Measurements from ENCODE around the gene TUBGCP6.

DNA sequence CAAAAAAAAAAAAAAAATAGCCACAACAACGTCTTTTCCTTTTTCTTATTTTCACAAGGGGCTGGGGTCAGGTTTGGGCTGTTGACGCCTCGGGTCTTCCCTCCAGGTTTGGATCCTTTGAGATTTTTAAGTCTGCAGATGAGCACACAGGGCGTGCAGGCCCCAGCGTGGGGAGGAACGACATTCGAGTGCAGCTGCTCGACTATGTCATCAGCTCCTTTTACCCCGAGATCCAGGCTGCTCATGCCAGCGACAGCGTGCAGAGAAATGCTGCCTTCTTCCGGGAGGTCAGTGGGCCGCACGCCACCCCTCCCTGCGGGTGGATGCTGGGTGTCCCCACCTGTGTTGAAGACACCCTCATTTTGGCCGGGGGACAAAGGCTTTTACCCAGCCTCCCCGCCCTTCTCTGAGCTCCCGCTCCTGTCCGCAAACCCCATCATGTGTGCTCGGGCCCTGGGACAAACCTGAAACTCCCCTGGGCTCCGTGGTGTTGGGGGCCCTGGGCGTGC lies 36.3 kb downstream of the TUBGCP6 start:
- TF ChIP-seq, protein P1, sequence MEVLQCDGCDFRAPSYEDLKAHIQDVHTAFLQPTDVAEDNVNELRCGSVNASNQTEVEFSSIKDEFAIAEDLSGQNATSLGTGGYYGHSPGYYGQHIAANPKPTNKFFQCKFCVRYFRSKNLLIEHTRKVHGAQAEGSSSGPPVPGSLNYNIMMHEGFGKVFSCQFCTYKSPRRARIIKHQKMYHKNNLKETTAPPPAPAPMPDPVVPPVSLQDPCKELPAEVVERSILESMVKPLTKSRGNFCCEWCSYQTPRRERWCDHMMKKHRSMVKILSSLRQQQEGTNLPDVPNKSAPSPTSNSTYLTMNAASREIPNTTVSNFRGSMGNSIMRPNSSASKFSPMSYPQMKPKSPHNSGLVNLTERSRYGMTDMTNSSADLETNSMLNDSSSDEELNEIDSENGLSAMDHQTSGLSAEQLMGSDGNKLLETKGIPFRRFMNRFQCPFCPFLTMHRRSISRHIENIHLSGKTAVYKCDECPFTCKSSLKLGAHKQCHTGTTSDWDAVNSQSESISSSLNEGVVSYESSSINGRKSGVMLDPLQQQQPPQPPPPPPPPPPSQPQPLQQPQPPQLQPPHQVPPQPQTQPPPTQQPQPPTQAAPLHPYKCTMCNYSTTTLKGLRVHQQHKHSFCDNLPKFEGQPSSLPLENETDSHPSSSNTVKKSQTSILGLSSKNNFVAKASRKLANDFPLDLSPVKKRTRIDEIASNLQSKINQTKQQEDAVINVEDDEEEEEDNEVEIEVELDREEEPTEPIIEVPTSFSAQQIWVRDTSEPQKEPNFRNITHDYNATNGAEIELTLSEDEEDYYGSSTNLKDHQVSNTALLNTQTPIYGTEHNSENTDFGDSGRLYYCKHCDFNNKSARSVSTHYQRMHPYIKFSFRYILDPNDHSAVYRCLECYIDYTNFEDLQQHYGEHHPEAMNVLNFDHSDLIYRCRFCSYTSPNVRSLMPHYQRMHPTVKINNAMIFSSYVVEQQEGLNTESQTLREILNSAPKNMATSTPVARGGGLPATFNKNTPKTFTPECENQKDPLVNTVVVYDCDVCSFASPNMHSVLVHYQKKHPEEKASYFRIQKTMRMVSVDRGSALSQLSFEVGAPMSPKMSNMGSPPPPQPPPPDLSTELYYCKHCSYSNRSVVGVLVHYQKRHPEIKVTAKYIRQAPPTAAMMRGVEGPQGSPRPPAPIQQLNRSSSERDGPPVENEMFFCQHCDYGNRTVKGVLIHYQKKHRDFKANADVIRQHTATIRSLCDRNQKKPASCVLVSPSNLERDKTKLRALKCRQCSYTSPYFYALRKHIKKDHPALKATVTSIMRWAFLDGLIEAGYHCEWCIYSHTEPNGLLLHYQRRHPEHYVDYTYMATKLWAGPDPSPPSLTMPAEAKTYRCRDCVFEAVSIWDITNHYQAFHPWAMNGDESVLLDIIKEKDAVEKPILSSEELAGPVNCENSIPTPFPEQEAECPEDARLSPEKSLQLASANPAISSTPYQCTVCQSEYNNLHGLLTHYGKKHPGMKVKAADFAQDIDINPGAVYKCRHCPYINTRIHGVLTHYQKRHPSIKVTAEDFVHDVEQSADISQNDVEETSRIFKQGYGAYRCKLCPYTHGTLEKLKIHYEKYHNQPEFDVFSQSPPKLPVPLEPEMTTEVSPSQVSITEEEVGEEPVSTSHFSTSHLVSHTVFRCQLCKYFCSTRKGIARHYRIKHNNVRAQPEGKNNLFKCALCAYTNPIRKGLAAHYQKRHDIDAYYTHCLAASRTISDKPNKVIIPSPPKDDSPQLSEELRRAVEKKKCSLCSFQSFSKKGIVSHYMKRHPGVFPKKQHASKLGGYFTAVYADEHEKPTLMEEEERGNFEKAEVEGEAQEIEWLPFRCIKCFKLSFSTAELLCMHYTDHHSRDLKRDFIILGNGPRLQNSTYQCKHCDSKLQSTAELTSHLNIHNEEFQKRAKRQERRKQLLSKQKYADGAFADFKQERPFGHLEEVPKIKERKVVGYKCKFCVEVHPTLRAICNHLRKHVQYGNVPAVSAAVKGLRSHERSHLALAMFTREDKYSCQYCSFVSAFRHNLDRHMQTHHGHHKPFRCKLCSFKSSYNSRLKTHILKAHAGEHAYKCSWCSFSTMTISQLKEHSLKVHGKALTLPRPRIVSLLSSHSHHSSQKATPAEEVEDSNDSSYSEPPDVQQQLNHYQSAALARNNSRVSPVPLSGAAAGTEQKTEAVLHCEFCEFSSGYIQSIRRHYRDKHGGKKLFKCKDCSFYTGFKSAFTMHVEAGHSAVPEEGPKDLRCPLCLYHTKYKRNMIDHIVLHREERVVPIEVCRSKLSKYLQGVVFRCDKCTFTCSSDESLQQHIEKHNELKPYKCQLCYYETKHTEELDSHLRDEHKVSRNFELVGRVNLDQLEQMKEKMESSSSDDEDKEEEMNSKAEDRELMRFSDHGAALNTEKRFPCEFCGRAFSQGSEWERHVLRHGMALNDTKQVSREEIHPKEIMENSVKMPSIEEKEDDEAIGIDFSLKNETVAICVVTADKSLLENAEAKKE (CRISPR knock-in tag; IDR thresholded peaks at IDR 0.05): no peak
- TF ChIP-seq, protein P2, sequence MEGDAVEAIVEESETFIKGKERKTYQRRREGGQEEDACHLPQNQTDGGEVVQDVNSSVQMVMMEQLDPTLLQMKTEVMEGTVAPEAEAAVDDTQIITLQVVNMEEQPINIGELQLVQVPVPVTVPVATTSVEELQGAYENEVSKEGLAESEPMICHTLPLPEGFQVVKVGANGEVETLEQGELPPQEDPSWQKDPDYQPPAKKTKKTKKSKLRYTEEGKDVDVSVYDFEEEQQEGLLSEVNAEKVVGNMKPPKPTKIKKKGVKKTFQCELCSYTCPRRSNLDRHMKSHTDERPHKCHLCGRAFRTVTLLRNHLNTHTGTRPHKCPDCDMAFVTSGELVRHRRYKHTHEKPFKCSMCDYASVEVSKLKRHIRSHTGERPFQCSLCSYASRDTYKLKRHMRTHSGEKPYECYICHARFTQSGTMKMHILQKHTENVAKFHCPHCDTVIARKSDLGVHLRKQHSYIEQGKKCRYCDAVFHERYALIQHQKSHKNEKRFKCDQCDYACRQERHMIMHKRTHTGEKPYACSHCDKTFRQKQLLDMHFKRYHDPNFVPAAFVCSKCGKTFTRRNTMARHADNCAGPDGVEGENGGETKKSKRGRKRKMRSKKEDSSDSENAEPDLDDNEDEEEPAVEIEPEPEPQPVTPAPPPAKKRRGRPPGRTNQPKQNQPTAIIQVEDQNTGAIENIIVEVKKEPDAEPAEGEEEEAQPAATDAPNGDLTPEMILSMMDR (conservative IDR thresholded peaks at IDR 0.05; ENCODE audit: low read depth in 2 of 2): no peak
- TF ChIP-seq ZNF114 (CRISPR knock-in tag; IDR thresholded peaks at IDR 0.05) (no peak), EZH2phosphoT487 (IDR thresholded peaks at IDR 0.05; ENCODE audit: unreplicated experiment) (no peak), EZH2 (IDR thresholded peaks at IDR 0.05; ENCODE audit: low read depth, unreplicated experiment) (no peak), POLR2AphosphoS5 (IDR thresholded peaks at IDR 0.05; ENCODE audit: low read depth) (no peak), ZNF331 (CRISPR knock-in tag; IDR thresholded peaks at IDR 0.05; ENCODE audit: low read depth) (no peak), CREB1 (CRISPR knock-in tag; IDR thresholded peaks at IDR 0.05; ENCODE audit: low read depth) (no peak), STAT1 (IDR thresholded peaks at IDR 0.05; ENCODE audit: unreplicated experiment) (no peak)
- TF ChIP-seq, protein P3, sequence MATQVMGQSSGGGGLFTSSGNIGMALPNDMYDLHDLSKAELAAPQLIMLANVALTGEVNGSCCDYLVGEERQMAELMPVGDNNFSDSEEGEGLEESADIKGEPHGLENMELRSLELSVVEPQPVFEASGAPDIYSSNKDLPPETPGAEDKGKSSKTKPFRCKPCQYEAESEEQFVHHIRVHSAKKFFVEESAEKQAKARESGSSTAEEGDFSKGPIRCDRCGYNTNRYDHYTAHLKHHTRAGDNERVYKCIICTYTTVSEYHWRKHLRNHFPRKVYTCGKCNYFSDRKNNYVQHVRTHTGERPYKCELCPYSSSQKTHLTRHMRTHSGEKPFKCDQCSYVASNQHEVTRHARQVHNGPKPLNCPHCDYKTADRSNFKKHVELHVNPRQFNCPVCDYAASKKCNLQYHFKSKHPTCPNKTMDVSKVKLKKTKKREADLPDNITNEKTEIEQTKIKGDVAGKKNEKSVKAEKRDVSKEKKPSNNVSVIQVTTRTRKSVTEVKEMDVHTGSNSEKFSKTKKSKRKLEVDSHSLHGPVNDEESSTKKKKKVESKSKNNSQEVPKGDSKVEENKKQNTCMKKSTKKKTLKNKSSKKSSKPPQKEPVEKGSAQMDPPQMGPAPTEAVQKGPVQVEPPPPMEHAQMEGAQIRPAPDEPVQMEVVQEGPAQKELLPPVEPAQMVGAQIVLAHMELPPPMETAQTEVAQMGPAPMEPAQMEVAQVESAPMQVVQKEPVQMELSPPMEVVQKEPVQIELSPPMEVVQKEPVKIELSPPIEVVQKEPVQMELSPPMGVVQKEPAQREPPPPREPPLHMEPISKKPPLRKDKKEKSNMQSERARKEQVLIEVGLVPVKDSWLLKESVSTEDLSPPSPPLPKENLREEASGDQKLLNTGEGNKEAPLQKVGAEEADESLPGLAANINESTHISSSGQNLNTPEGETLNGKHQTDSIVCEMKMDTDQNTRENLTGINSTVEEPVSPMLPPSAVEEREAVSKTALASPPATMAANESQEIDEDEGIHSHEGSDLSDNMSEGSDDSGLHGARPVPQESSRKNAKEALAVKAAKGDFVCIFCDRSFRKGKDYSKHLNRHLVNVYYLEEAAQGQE (IDR thresholded peaks at IDR 0.05; ENCODE audit: unreplicated experiment): no peak
